ENCODE data around the gene POLR1E. TPM values are rescaled to one million over a fixed set of nuclear protein-coding genes. Genes with fewer than 3 reads are reported as not detected.
A peak's percentile ranks its signal among the peaks of the same experiment; 100 is the strongest.

POLR1E gene
- total RNA-seq, 1 donor from 2014 or later: 46.3 TPM

- intact Hi-C loops (cut with micrococcal nuclease): no loop called here
- H3K4me3 Mint-ChIP-seq: no peak overlapping the region
- H3K27me3 Mint-ChIP-seq: no peaks in the 10 kb centered on the region
- no peaks in the 10 kb centered on the region for H3K9me3 Mint-ChIP-seq
- DNase-seq (no peak), ATAC-seq (ENCODE audit: low read depth) (no peak)
- TF ChIP-seq CTCF (IDR thresholded peaks at IDR 0.05): no peak
- H3K4me1 Mint-ChIP-seq: peaks cover 60% of the 10 kb centered on the region
- peaks cover 47% of the 10 kb centered on the region for H3K36me3 Mint-ChIP-seq (ENCODE audit: low read depth)
- ChIA-PET CTCF (no interaction called here), POLR2A (no interaction called here)
- H3K27ac Mint-ChIP-seq: no peak overlapping the region
Observed at GRCh38 chr9:37453827-37454226, 31.9 kb upstream of the POLR1E start.

GRCh38 chr9:37454238-37454637 is 31.5 kb upstream of the POLR1E start:
- Mint-ChIP-seq H3K4me1 (peaks cover 60% of the 10 kb centered on the region), H3K27ac (no peak overlapping the region), H3K36me3 (ENCODE audit: low read depth) (peaks cover 46% of the 10 kb centered on the region), H3K27me3 (no peaks in the 10 kb centered on the region), H3K9me3 (no peaks in the 10 kb centered on the region), H3K4me3 (no peak overlapping the region)
- DNase-seq: no peak
- no peak for ATAC-seq (ENCODE audit: low read depth)
- POLR2A ChIA-PET: no interaction called here
- no peak for TF ChIP-seq CTCF (IDR thresholded peaks at IDR 0.05)
- CTCF ChIA-PET: no interaction called here
- intact Hi-C loops (cut with micrococcal nuclease): no loop called here

- ChIA-PET CTCF (no interaction called here), POLR2A (no interaction called here)
- peaks cover 34% of the 10 kb centered on the region for H3K36me3 Mint-ChIP-seq (ENCODE audit: low read depth)
- no peaks in the 10 kb centered on the region for H3K9me3 Mint-ChIP-seq
- DNase-seq (no peak), ATAC-seq (ENCODE audit: low read depth) (no peak)
- H3K27me3 Mint-ChIP-seq: no peaks in the 10 kb centered on the region
- intact Hi-C loops (cut with micrococcal nuclease): no loop called here
- no peak overlapping the region for H3K4me3 Mint-ChIP-seq
- no peak for TF ChIP-seq CTCF (IDR thresholded peaks at IDR 0.05)
- peaks cover 57% of the 10 kb centered on the region for H3K4me1 Mint-ChIP-seq
- peak overlapping the region; percentile 61 for H3K27ac Mint-ChIP-seq
Observed at GRCh38 chr9:37455884-37456647, 29.7 kb upstream of the POLR1E start.

GRCh38 chr9:37456817-37457216 is 28.9 kb upstream of the POLR1E start:
- CTCF ChIA-PET: no interaction called here
- ATAC-seq (ENCODE audit: low read depth) (no peak), DNase-seq (no peak)
- H3K4me3 Mint-ChIP-seq: no peak overlapping the region
- intact Hi-C loops (cut with micrococcal nuclease): no loop called here
- peaks cover 34% of the 10 kb centered on the region for H3K36me3 Mint-ChIP-seq (ENCODE audit: low read depth)
- TF ChIP-seq CTCF (IDR thresholded peaks at IDR 0.05): no peak
- POLR2A ChIA-PET: no interaction called here
- H3K4me1 Mint-ChIP-seq: peaks cover 55% of the 10 kb centered on the region
- no peaks in the 10 kb centered on the region for H3K9me3 Mint-ChIP-seq
- H3K27ac Mint-ChIP-seq: no peak overlapping the region
- H3K27me3 Mint-ChIP-seq: no peaks in the 10 kb centered on the region

GRCh38 chr9:37464006-37464405 is 21.7 kb upstream of the POLR1E start:
- DNase-seq (no peak), ATAC-seq (ENCODE audit: low read depth) (no peak)
- ChIA-PET POLR2A (interaction anchor here (0.6 to 2.5 kb wide), 5 partner anchors 23 to 473 kb away, joined by 3 to 8 read pairs (median 4); no protein-coding TSS in a partner anchor), CTCF (no interaction called here)
- H3K36me3 Mint-ChIP-seq (ENCODE audit: low read depth): peaks cover 28% of the 10 kb centered on the region
- intact Hi-C loops (cut with micrococcal nuclease): no loop called here
- H3K9me3 Mint-ChIP-seq: no peaks in the 10 kb centered on the region
- H3K27ac Mint-ChIP-seq: peak overlapping the region; percentile 98
- H3K27me3 Mint-ChIP-seq: no peaks in the 10 kb centered on the region
- H3K4me1 Mint-ChIP-seq: peaks cover 38% of the 10 kb centered on the region
- no peak for TF ChIP-seq CTCF (IDR thresholded peaks at IDR 0.05)
- H3K4me3 Mint-ChIP-seq: peak overlapping the region; percentile 98

Data from activated B cell treated with CpG ODN at 0.5 μM for 24 hours (primary cell).